GM12874 (cell line): Measurements from ENCODE around the gene C12orf56.

Experiments
- TF ChIP-seq, protein P1 (sequence below): IDR thresholded peaks from 2 replicates; pipeline ENCODE4 v1.5.1; 2011; ENCODE audit warnings: low read depth, mild to moderate bottlenecking, control low read depth, low read length, moderate library complexity; ENCODE audit not compliant: insufficient read depth

The C12orf56 gene, protein sequence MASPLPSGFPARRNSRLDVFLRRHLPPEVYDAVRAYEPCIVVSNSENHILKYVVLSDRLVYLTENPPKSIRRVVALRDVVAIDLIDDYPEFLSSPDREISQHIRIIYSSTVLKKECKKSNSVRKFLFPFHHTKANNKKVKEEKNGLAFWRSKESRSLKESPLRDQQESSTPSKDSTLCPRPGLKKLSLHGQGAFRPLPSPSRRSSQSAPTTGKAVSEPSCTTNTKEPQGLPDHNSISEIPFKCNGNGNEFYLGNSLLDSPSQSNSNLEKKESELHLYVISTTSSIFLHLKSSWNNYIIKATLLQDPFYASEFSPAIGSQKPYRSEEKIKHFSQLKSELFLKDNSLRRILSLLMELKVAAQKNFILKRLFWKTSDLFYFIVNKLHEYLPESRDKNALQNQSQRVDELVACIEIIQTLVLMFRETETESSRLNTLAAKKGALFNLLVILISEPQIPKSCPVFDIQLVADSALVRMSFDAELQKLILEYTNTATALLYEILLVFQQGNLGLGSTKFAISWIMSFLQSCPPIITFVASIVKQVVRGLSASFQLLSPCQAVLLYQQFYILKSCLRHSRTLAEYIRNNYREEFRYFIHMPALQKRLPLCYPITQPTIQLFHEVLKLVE

DNA sequence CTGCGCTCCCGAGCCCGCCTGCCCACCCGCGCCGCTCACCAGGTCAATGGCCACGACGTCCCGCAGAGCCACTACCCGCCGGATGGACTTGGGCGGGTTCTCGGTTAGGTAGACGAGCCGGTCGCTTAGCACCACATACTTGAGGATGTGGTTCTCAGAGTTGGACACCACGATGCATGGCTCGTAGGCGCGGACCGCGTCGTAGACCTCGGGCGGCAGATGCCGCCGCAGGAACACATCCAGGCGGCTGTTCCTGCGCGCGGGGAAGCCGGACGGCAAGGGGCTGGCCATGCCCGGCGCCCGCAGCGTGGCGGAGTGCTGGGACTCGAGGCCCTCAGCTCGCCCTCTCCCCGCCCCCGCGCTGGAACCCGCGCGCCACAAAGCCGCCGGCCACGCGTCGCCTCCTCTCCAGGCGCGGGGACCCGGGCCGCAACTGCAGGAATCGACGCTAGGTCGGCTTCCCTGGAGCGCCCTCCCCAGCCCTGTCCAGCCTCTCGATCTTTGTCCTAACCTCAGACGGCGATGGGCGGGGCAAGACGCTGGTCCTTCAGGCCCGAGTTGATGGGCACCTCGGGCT, at the start of gene C12orf56:
C12orf56 (minus strand) TSS at position 484 of the 577 bp plus-strand sequence; CDS start at position 291, 193 bp downstream.
- TF ChIP-seq, protein P1, sequence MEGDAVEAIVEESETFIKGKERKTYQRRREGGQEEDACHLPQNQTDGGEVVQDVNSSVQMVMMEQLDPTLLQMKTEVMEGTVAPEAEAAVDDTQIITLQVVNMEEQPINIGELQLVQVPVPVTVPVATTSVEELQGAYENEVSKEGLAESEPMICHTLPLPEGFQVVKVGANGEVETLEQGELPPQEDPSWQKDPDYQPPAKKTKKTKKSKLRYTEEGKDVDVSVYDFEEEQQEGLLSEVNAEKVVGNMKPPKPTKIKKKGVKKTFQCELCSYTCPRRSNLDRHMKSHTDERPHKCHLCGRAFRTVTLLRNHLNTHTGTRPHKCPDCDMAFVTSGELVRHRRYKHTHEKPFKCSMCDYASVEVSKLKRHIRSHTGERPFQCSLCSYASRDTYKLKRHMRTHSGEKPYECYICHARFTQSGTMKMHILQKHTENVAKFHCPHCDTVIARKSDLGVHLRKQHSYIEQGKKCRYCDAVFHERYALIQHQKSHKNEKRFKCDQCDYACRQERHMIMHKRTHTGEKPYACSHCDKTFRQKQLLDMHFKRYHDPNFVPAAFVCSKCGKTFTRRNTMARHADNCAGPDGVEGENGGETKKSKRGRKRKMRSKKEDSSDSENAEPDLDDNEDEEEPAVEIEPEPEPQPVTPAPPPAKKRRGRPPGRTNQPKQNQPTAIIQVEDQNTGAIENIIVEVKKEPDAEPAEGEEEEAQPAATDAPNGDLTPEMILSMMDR, result no peak

DNA sequence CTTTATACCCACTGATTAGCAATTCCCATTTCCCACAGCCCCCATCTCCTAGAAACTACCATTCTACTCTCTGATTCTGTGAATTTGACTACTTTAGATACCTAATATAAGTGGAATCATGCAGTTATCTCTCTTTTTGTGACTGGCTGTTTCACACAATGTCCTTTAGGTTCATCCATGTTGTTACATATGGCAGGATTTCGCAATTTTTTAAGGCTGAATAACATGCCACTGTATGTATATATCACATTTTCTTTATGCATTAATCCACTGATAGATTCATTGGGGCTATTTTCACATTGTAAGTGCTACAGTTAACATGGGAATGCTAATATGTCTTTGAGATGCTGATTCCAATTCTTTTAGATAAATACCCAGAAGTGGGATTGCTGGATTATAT, 49.5 kb upstream of the C12orf56 start:
- TF ChIP-seq, protein P1, result no peak

DNA sequence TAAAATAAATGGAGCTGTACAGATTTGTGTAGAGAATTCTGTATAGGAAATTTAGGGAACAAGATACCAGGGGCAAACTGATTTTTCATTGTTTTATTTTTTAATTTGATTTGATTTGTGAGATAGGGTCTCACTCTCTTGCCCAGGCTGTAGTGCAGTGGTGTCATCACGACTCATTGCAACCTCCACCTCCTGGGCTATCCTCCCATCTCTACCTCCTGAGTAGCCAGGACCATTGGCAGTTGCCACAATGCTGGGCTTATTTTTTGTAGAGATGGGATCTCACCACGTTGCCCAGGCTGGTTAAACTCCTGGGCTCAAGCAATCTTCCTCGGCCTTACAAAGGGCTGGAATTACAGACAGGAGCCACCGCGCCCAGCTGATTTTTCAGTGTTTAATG, 43.4 kb upstream of the C12orf56 start:
- TF ChIP-seq, protein P1, result no peak

DNA sequence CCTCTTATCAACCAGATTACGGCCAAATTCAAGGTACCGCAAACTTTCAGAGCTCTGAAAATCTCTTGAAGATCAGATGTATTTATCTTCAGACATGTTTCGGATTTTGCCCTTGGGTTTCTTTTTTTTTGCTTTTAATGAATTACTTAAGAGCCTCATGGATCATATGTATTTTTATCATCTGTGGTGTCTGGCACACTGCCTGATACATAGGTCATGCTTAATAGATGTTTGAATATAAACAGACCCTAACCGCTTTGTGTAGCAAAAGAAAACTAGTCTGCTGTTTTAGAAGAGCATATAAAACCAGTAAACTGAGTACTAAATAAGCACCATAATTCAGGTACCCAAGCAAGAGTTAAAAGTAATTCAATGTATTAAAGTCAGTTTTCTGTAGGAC, 41.2 kb upstream of the C12orf56 start:
- TF ChIP-seq, protein P1, result no peak

DNA sequence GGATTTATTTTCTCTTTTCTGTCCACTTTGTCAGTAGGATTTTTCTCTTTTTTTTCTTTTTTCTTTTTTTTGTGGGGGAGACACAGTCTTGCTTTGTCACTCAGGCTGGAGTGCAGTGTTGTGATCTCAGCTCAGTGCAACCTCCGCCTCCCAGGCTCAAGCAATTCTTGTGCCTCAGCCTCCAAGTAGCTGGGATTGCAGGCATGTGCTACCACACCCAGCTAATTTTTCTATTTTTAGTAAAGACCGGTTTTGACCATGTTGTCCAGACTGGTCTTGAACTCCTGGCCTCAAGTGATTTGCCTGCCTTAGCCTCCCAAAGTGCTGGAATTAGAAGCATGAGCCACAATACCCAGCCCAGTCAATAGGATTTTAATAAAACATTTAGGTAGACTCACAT, 40.3 kb upstream of the C12orf56 start:
- TF ChIP-seq, protein P1, result no peak

DNA sequence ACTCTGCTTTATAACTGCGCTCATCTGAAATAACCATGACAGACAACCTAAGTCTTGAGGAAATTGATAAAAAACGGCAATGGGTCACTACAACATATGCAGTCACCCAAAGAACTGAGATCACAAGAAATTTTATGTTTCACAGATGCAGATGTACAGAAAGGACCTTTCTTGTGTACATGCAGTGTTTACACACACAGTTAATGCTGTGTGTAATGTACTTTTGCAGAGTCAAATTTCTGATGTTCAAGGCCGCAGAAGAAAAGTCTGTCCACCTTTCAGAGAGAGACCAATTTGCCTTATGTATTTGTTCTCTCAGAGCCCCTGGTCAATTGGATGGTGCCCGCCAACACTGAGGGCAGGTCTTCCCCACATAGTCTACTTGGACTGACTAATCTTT, 38.4 kb upstream of the C12orf56 start:
- TF ChIP-seq, protein P1, result no peak

DNA sequence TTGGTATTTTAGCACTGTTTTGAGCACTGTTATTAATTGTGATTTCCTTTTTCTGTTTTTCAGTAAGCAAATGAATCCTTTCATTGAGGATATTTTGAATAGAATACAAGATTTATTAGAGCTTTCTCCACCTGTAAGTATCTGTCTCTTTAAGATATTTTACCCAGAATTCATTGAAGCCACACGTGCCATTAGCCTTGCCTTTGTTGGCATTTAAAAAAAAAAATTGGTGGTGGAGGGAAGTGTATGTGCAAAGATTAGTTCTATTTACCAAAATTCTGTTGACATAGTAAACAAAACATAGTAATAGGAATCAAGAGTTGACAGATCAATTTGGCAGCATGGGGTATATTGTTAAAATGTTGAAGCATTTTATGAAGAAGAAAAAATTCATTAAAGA, 37.4 kb upstream of the C12orf56 start:
- TF ChIP-seq, protein P1, result no peak
